Fibroblast of skin of left quadriceps (primary cell): ENCODE measurements around the gene GALE.
"Not testable (repeated sequence)": the region's sequence is repeated elsewhere in the genome, so short reads cannot be mapped to it uniquely, and the experiment has no call there.

Experiments used
- DNase-seq, 2 experiments: peaks; one replicate each; pipeline ENCODE4 v3.0.0-alpha.2; 2013; ENCODE audit warnings: low read depth in 2 of 2

The GALE gene

DNA sequence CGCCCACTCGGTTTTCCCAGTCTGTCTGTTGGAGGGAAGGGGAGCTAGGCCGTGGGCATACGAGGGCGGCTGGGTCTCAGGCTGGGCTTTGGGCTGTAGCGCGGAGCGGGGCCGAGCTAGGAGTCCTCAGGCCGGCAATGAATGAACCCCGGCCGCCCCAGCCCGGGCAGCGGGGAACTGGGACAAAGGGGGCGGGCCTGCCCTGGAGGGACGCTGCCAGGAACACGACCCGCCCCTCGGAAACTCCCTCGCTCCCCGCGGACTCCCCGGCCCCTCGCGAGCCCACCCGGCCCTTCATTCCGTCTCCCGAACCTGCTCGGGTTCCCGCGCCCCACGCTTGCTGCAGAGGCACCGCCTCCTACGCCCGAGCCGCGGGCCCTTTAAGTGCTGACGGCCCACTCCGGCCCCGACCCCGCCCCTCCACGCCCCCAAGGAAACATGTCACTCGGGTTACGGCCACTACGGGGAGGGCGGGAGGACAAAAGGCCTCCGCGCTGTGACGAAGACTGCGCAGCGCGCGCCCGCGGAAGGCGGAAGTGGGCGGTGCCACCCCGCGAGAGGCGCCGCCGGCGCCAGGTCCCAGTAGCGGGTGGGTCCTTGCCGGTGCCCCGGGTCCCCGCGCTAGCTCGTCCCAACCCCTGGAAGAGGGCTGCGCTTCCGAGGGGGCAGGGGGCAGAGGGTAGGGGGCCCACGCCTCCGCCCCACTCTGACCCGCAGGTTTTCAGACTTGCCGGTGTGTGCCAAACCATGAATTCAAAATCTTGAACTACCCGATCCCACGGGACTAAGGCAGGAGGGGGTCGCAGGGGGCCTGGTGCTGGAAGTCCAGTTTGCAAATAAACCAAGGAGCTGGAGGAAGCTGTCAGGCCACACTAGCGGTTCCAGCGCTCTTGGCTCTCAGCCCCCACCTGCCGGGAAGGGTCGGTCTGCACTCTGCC lies at the start of gene GALE:
TSS of gene GALE (minus strand) at position 355 of the 938 bp plus-strand sequence. CDS start 1,747 bp downstream, outside the sequence.
- DNase-seq = peak; percentile 85 to 86

DNA sequence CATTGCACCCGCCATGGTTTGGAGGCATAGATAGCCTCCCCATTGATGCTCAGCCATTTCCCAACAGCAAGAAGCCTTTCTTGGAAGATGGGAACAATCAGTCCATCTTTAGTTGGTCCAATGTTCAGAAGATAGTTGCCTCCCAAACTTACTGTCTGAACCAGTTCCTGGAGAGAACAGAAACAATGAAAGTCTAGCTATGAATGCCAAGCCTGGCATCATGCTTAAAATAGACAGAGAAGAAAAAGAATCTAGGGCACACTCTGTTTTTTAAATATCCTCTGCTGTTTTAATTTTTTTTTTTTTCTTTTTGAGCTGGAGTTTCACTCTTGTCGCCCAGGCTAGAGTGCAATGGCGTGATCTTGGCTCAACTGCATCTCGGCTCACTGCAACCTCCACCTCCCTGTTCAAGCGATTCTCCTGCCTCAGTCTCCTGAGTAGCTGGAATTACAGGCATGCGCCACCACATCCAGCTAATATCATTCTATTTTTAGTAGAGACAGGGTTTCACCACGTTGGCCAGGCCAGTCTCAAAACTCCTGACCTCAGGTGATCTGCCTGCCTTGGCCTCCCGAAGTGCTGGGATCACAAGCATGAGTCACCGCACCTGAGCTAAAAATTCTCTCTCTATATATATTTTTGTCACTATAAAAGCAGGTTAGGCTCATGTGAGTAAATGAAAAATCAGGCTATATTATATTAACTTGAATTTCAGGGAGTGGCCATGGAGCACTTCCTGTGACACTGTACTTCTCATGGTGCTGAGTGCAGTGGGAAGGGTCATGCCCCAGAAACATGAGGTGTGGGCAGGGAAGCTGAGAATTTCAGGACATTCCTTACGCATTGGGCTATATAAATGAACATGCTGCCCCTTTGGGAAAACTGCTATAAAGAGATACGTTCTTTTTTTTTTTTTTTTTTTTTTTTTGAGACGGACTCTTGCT lies 48.4 kb upstream of the GALE start:
- DNase-seq = no peak

DNA sequence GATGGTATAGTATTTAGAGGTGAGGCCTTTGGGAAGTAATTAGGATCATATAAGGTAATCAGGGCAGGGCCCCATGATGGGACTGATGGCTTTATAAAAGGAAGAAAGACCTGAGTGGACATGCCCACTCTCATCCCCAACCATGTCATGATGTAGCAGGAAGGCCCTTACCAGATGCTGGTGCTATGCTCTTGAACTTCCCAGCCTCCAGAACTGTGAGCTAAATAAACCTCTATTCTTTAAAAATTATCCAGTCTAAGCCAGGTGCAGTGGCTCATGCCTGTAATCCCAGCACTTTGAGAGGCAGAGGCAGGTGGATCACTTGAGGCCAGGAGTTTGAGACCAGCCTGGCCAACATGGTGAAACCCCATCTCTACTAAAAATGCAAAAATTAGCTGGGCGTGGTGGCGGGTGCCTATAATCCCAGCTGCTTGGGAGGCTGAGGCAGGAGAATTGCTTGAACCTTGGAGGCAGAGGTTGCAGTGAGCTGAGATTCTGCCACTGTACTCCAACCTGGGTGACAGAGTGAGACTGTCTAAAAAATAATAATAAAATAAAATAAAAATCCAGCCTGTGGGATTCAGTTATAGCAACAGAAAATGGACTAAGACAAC lies 47.0 kb upstream of the GALE start:
- not testable (repeated sequence) for DNase-seq

DNA sequence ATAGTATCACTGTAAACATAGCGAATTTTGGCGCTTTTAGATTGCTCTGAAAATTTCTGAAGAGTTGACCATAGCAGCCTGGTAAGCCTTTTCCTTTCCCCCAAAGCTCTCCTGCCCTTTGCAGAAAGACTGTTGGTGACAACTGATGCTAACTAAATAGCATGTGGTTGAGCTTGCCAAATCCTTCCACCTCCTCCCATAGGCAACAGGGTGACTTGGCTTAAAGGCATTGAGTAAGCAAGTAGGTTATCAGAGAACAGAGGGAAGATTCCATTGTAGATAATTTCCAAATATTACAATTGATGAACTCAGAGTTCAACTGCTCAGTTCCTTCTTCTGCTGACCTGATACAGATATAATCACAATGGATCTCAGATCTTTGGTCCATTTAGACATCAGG lies 44.6 kb upstream of the GALE start:
- DNase-seq = no peak

DNA sequence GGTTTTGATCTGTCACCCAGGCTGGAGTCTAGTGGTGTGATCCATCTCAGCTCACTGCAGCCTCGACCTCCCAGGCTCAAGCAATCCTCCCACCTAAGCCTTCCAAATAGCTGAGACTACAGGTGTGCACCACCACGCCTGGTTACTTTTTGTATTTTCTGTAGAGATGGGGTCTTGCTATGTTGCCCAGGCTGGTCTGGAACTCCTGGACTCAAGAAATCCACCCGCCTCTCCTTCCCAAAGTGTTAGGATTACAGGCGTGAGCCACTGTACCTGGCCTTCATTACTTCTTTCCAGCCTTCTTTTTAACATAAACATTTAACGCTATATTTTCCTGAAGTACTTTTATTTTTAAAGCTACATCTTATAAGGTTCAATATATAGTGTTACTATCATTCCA lies 43.1 kb upstream of the GALE start:
- DNase-seq = no peak

DNA sequence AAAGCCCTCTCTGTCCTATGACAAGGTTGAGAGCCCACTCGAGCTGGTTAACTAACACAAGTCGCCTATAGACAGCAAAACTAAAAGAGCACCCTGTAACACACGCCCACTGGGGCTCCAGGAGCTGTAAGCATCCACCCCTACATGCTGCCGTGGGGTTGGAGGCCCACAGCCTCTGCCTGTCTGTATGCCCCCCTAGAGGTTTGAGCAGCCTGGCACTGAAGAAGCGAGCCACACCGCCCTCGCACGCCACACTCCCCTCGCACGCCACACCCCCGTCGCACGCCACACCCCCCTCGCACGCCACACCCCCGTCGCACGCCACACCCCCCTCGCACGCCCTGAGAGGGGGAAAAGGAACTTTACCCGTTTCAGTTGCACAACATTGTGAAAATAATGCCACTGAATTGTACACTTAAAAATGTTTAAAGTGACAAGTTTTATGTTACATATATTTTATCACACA lies 37.9 kb upstream of the GALE start:
- no peak for DNase-seq

DNA sequence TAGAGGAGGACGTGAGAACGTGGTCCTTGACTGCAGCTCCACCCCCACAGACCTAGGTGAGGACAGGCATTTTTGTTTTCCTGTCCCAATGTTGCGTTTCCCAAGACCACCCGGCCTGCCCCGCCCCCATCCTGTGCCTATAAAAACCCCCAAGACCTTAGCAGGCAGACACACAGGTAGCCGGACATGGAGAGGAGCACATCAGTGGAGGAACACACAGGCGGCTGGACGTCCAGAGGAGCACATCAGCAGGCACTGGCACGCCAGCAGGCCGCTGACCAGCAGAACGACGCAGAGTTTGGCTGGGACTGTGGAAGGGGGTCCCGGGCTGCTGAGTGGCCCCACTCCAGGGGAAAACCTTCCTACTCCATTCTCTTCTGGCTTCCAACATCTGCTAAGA lies 37.4 kb upstream of the GALE start:
- no peak for DNase-seq

DNA sequence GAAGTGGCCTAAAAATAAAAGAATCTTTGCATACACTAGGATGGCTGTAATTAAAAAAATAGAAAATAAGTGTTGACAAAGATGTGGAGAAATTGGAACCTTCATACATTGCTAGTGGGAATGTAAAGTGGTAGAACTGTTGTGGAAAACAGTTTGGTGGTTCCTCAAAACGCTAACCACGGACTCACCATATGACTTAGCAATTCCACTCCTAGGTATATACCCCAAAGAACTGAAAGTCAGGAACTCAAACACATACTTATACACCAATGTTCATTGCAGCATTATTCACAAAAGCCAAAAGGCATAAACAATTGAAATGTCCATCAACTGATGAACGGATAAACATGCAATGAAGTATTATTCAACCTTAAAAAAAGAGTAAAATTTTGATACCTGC lies 35.5 kb upstream of the GALE start:
- DNase-seq = no peak

DNA sequence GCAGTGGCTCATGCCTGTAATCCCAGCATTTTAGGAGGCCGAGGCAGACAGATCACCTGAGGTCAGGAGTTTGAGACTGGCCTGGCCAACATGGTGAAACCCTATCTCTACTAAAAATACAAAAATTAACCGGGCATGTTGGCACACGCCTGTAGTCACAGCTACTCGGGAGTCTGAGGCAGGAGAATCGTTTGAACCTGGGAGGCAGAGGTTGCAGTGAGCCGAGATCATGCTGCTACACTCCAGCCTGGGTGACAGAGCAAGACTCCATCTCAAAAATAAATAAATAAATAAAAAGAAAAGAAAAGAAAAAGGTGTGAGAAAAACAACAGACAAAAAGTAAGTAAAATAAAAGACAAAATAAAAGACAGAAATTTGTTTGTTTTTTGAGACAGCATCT lies 33.6 kb upstream of the GALE start:
- DNase-seq = not testable (repeated sequence)

DNA sequence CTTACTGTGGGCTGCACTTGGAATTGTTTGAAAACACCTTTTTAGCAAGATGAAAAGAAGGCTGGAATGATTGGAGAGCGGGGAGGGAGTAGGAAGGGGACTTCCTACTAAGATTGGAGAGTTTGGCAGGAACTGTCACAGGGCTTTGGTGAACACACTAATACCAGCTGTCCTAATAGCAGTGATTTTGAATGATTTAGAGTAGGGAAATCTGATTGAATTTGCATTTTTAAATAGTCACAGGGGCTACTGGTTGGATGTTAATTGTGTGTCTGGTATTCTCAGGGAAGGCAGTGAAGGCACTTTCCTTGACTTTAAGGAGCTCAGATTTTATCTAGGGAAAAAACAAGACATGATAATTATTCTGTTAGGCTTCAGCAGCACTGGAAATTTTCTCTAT lies 27.2 kb upstream of the GALE start:
- DNase-seq = no peak

DNA sequence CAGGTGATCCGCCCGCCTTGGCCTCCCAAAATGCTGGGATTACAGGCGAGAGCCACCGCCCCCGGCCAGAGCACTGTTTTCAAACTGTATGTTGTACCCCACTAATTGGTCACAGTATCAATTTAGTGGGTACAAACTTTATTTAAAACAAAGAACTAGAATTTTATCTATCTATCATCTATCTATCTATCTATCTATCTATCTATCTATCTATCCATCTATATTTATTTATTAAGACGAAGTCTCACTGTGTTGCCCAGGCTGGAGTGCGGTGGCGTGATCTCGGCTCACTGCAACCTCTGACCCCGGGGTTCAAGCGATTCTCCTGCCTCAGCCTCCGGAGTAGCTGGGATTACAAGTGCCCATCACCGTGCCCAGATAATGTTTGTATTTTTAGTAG lies 26.0 kb upstream of the GALE start:
- DNase-seq = not testable (repeated sequence)

DNA sequence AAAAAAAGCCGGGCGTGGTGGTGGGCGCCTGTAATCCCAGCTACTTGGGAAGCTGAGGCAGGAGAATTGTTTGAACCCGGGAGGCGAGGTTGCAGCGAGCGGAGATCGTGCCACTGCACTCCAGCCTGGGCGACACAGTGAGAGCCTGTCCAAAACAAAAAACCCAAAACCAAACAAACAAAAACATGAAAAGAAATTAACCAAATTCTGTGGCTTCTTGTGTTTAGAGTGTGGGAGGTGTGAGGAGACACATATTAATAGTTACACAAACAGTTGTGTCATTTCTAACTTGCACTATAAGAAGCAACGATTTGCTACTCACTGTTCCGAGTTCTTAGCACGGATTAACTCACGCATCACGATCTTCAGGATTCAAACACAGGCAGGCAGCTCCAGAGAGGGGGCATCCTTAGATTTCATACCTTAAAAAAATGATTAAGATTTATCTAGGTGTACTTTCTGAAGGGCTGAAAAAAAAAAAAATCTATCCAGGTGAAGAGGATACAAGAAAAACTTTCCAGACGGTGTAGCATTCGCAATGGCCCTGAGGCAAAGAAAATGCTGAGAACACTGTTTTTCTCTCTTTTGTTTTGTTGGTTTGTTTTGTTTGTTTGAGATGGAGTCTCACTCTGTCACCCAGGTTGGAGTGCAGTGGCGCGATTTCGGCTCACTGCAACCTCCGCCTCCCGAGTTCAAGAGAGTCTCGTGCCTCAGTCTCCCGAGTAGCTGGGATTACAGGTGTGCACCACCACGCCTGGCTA lies 25.4 kb upstream of the GALE start:
- DNase-seq = no peak

DNA sequence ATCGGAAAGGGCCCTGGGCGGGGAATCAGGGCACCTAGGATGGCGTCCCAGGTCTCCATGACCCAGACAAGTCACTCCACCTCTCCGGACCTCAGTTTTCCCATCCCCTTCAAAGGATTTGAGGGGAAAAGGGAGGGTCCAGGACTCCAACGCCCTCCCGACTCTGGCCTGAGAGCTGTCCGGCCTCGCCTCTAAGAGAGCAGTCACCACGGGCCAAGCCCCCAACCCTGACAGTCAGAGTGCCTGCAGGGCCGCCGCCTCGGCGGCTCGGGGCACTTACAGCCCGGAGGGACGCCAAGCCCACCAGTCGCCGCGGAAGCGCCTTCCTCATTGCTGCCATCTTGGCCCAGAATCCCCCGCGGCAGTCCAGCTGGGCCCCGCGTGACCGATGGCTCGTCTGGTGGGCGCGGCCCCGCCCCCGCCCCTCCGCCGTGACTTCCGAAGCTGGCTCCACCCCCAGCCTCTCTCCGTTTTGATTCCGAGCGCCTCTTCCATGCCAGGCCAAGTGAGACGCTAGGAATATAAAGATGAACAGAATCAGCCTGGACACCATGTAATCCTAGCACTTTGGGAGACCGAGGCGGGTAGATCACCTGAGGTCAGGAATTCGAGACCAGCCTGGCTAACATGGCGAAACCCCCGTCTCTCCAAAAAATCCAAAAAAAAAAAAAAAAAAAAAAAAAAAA lies 24.7 kb upstream of the GALE start, which contains the start of gene HMGCL:
TSS of gene HMGCL (minus strand) at position 354 of the 686 bp plus-strand sequence. CDS start at position 340, 14 bp downstream.
- peak; percentile 64 to 66 for DNase-seq

DNA sequence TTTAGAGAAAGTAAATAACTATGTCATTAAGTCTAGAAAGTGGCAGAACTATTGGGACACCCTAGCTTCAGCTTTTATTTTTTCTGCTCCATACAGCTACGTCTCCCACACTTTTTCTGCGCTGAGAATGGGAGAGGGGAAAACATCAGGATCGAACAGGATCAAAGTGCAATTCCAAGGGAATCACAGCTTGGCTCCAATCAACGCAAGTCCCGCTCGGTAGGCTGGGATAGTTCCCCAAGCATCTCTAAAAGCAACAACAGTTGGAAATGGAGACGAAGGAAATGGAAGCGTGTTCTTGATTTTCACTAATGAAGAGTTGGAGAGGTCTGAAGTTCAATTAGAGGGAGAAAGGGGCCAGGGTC lies 24.1 kb upstream of the GALE start:
- no peak for DNase-seq

DNA sequence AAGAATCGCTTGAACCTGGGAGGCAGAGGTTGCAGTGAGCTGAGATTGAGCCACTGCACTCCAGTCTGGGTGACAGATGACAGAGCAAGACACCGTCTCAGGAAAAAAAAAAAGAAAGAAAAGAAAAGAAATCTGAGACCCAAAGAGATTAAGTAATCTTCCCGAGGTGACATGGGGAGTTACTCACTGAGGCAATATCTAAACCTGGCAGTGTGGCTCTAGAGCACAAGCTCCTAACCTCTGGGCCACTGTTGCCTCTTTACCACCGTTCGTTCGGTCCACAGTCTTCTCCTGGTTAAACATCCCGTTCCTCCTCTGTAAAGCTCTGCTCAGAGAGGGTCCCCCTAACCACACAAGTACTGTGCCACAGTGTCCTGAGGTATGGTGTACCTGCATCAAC lies 23.2 kb upstream of the GALE start:
- DNase-seq = no peak

DNA sequence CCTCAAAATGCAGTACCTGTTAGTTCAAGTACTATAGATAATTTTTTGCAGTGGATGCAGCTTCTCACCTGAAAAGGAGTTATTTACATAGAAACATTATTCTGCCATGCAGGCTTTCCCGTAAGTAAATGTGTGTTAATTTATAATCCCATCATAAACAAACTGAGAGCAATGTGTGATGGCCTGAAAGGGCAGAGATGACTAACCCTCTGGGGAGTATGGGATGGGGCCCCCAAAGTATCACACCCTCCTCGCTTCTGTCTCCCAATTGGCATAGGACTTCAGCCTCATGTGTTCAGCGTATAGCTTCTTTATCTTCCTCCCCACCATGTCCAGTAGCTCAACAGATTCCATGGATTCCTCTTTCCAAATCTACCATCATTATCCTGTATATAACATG lies 17.1 kb upstream of the GALE start:
- no peak for DNase-seq

DNA sequence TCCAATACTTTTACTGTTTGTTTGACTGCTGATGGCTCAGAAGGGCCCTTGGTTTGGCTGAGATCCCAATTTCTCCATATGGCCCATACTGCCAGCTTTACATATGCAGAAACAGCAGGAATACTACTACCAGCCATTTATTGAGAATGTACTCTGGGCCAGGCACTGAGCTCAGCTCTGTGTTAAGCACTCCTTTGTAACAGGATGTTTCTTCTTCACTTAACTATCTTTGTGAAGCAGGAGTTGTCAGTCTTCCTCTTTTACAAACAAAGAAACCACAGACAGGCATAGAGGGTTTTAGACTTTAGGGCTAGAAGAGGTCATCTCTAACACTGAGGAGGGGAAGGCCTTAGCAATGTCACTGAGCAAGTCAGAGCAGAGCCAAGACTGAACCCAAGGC lies 16.4 kb upstream of the GALE start:
- DNase-seq = no peak

DNA sequence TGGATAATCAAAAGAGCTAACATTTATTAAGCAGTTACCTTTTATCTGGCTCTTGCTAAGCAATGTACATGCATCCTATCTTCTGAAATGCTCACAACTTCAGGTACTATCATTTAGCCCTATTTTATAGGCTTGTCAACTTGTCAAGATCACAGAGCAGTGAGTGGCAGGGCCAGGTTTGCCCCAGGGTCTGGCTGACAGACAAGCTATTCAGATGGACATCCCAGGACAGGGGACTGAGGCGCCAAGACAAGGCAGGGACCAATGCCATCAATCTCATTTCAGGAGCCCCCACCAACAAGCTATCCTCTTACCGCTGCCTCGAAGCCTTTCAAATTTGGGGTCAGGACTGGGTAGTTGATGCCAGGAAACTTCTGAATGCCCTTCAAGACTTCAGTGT lies 15.8 kb upstream of the GALE start:
- no peak for DNase-seq

DNA sequence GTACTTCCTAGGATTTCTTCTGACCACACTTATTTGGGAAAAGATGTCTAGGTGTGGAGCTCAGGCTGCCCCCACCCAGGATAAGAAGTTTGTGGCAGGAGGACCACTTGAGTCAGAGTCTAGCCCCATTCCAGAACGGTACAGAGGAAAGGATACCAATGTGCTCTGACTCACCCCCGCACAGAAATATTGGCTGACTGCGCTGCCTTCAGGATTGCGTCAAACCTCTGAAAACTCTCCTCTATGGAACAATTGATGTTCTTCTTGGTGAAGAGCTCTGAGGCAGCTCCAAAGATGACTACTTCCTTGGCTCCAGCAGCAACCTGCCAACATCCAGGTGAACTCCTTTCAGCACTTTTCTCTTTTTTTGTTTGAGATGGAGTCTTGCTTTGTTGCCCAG lies 13.5 kb upstream of the GALE start:
- DNase-seq = no peak

DNA sequence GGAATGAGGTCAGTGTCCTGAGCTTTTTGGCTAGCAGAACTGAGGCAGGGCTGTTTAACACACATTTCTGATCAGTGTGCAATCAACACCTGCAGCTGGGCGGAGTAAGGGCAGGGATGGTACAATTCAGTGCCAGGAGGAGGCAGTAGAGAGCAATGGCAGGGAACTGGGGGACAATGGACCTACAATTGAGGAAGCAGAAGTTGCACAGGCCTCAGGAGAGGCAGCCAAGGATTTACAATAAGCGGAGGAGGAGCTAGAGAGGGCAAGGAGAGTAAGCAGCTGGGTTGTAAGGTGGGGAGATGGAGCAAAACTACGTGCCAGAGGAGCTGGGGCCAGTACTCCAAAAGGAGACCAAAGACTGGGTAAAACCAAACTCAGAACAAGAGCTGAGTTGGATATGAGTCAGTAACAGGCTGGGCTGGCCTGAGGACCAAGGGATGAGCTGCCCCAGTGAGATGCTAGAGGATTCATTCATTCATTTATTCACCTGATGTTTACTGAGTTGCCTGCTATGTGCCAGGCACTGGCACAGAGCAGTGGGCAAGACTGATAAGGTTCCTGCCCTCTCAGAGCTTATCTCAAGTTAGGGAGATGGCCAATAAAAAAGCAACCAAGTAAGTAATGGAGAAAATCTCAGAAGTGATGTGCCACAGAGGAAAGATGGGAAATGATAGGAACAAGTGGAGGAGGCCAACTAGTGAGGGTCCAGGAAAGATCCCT lies 10.4 kb upstream of the GALE start:
- no peak for DNase-seq
